Neural progenitor cell (in vitro differentiated cells): ENCODE data around the gene CYBB.

Experiments
- EZH2 ChIP-seq: fragments of 200-600 bp; sonication (generic); IDR thresholded peaks from 2 replicates; pipeline ENCODE4 v1.6.1; 2017; ENCODE audit warnings: antibody characterized with exemption, mild to moderate bottlenecking, moderate library complexity
- TF ChIP-seq, protein P1 (sequence below): fragments of 200-600 bp; sonication (generic); IDR thresholded peaks from 2 replicates; pipeline ENCODE4 v1.5.1; 2017; ENCODE audit warnings: antibody characterized with exemption, mild to moderate bottlenecking

DNA sequence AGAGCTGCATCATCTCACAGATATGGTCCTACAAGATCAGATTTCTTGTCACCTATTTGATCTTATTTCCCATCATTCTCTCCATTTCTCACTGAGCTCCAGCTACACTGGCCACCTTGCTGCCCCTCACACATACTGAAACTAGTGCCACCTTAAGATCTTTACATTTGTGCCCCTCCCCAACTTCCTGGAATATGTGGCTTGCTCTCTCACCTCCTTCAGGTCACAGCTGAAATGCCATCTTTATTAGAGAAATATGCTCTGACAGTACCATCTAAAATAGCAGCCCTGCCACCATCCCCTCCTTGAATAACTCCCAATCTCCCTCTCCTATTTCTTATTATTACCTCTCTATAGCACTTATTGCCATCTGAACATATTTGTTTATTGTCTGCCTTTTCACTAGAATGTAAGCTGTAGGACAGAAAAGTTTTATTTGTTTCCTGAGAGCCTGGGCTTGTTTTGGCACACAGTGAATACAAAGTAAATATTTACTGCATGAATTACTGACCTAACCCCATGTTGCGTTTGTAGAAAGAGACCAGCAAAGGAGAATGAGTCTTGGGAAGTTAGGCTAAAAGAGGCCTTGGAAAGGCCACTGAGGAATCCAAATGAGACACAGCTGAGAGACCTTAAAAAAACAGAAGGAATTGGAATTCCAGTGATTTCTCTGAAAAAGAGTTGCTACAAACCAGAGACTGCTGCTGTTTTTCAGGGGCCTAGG is 44.8 kb downstream of the CYBB start:
- TF ChIP-seq, protein P1, sequence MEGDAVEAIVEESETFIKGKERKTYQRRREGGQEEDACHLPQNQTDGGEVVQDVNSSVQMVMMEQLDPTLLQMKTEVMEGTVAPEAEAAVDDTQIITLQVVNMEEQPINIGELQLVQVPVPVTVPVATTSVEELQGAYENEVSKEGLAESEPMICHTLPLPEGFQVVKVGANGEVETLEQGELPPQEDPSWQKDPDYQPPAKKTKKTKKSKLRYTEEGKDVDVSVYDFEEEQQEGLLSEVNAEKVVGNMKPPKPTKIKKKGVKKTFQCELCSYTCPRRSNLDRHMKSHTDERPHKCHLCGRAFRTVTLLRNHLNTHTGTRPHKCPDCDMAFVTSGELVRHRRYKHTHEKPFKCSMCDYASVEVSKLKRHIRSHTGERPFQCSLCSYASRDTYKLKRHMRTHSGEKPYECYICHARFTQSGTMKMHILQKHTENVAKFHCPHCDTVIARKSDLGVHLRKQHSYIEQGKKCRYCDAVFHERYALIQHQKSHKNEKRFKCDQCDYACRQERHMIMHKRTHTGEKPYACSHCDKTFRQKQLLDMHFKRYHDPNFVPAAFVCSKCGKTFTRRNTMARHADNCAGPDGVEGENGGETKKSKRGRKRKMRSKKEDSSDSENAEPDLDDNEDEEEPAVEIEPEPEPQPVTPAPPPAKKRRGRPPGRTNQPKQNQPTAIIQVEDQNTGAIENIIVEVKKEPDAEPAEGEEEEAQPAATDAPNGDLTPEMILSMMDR = no peak
- no peak for TF ChIP-seq EZH2
